Choroid plexus epithelial cell (primary cell): Measurements from ENCODE around the gene IGSF3.
"Not testable (repeated sequence)": the region's sequence is repeated elsewhere in the genome, so short reads cannot be mapped to it uniquely, and the experiment has no call there.

Experiments used
- DNase-seq: peaks from one replicate; pipeline ENCODE4 v3.0.0-alpha.2; 2010; ENCODE audit warnings: low read depth
- H3K4me3 ChIP-seq: 2 replicates; pipeline ENCODE4 v1.5.1; 2011; ENCODE audit warnings: low read depth, mild to moderate bottlenecking, control low read depth, low read length, moderate library complexity
- TF ChIP-seq, protein P1 (sequence below): conservative IDR thresholded peaks from 2 replicates; pipeline ENCODE4 v1.5.1; 2011; ENCODE audit warnings: low read depth, mild to moderate bottlenecking, control low read depth, inconsistent platforms, low read length, moderate library complexity

IGSF3 gene

DNA sequence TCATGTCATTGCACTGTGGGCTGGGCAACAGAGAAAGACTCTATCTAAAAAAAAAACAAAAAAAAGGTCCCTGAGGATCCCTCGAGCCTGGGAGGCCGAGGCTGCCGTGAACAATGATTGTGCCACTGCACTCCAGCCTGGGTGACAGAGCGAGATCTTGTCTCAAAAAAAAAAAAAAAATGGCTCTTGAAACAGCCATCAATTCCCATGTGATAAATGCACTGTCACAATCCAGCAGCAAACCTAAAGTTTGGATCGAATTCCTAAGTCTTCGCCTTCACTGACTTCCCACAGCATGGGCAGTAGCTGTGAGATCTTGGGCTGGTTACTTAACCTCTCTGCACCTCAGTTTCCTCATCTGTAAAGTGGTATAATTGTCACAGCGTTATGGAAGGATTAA is 43.5 kb downstream of the IGSF3 start:
- H3K4me3 ChIP-seq, result no peak overlapping the region
- TF ChIP-seq, protein P1, sequence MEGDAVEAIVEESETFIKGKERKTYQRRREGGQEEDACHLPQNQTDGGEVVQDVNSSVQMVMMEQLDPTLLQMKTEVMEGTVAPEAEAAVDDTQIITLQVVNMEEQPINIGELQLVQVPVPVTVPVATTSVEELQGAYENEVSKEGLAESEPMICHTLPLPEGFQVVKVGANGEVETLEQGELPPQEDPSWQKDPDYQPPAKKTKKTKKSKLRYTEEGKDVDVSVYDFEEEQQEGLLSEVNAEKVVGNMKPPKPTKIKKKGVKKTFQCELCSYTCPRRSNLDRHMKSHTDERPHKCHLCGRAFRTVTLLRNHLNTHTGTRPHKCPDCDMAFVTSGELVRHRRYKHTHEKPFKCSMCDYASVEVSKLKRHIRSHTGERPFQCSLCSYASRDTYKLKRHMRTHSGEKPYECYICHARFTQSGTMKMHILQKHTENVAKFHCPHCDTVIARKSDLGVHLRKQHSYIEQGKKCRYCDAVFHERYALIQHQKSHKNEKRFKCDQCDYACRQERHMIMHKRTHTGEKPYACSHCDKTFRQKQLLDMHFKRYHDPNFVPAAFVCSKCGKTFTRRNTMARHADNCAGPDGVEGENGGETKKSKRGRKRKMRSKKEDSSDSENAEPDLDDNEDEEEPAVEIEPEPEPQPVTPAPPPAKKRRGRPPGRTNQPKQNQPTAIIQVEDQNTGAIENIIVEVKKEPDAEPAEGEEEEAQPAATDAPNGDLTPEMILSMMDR, result no peak
- DNase-seq, result no peak

DNA sequence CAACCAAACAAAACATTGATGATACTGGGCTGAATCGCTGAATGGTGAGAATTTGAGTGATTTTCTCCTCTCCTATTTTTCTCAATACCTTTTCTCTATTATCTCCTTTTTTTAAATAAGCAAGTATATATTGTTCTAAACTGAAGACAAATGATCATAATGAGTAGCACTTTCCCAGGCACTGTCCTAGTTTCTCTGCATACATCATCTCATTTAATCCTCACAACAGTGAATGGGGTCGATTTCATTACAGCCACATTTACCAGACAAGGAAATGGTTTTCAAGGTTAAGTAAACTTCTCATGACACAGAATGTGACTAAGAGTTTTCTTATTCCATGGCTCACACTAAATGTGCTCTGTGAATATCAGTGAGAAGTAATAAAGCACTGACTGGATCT is 45.0 kb downstream of the IGSF3 start:
- H3K4me3 ChIP-seq, DNase-seq: not testable (repeated sequence)

DNA sequence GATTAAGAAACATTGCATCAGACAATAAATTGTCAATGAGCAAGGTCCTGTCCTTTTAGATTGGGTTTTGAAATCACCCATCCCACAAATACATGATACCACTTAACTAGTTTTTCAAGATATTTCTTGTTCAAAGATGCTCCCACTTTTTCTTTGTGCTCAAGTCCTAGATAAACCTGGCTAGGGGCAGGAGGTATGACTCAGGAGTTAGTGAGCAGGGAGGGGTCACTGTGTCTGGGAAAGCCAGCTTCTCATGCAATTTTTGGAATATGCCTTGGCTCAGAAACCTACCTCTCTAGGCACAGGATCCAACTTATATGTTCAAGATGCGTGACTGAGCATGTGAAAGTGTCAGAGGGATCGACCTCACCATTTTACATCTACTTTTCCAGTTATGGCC is 45.8 kb downstream of the IGSF3 start:
- not testable (repeated sequence) for H3K4me3 ChIP-seq, DNase-seq

DNA sequence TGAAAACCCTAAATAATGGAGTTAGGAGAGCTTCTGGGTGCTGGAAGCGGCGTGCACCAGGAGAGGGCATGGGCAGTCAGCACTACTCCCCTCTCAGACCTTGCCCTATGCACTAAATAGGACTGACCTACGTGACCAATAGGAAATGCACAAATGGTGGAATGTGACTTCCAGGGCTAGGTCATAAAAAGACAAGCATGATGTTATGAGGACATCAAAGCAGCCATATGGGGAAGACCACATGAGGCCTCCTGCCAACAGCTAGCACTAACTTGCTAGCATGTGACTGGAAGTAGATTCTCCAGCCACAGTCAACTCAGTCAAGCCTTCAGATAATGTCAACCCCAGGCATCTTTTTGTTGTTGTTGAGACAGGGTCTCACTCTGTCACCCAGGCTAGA is 47.1 kb downstream of the IGSF3 start:
- not testable (repeated sequence) for H3K4me3 ChIP-seq, DNase-seq

DNA sequence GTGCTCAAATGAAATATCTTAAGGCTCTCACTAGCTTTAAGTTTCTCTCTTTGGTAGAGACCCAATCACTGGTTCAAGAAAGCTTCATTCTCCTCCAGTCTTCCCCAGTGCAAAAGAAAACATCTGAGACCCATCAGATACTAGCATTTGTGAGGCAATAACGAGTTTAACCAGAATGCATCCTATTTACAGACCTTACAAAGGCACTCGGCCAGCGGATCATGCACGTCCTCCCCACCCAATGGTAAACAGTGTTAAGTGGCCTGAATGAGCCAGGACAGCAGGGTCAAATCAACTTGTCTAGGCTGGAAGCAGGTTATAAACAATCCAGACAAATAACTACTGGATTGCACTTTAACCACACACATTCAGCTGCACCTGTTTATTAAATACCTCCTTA is 48.4 kb downstream of the IGSF3 start:
- not testable (repeated sequence) for DNase-seq, H3K4me3 ChIP-seq

DNA sequence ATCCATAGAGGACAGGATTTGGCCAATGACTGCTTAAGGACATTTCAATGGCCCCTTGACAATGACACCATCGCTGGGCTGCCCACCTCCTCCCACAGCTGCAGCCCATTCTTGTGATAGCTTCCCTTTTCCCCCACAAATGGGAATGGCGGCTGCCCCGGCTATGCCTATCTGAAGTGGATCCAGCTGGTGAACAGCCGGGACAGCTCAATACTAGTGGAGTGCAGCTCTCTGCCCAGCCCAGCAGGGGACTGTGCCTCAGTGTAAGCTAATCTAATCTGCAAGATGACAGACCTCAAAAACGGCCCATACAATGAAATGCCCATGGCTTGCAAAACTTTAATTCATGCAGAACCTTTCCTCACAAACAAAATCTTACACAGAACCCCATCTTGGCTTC is 49.7 kb downstream of the IGSF3 start:
- not testable (repeated sequence) for DNase-seq, H3K4me3 ChIP-seq

DNA sequence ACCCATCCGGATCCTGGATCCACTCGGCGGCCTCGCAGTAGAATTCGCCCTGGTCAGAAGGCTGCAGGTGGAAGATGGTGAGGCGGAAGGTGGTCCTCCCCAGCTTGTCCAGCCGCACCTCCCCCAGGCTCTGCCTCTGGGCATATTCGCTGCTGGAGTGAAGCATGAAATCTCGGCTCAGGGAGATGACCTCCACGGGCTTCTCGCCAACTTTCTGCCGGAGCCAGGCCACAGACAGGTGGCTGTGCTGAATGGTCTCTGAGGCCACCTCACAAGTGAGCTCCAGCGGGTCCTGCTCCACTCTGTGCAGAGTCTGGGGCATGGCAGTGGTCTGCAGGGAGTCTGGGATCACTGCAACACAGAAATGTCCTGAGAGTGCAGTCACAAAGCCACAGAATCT is 53.7 kb downstream of the IGSF3 start:
- not testable (repeated sequence) for H3K4me3 ChIP-seq, DNase-seq

DNA sequence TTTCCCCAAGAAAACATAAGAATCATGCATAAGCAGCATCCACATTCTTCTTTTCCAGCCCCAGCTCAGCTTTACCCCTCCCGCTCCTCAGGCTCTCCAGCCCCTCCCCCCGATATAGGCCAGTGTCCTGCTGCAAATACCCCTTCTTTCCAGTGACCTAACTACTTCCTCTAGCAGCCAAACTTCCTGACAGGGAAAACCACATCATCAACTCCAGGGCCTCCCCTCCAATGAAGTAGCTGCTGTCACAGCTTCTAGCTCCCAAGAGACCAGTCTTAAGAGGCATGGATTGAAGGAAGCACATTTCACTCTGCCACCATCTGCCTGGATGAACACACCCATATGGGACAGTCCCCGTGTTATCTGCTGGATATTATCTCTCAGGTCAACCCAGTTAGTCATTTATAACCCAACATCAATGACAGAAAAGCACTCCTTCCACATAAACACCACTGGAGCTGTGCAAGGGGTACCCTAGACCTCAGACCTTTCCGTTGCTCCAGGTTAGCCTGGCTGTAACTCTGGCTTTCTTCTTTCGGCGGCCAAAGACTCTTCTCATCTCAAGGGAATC is 57.6 kb downstream of the IGSF3 start:
- not testable (repeated sequence) for H3K4me3 ChIP-seq, DNase-seq

DNA sequence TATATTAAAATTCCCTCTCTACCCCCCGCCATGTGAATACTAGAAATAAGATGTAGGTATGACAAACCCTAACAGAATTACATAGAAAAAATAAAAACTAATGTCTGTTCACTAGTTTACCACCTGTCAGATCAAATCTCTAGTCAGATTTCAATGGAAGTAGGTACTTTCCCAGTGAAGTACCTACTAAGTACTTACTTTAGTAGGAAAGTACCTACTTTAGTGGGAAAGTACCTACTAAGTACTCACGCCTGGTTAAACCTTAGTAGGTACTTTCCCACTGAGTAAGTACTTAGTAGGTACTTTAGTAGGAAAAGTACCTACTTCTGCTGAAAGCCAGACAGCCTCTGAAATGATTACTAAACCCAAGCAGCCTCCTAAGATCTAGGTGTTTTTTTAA is 58.7 kb downstream of the IGSF3 start:
- DNase-seq, H3K4me3 ChIP-seq: not testable (repeated sequence)

DNA sequence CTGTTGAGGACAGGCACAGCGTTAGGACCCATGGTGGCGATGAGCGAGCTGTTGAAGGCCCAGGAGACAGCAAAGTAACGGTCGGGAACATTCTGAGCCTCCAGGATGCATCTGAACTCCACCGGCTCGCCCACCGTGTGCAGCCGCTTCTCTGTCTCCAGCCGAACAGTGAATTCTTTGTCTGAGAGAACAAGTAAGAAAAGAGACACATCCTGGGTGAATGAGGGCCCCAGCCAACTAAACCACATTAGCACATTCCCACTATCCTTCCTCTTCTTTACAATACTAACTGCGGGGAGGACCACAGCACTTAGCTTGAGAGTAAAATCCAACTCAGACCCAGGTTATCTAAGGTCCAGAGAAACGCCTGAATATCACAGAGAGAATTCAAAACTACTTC is 59.4 kb downstream of the IGSF3 start:
- not testable (repeated sequence) for H3K4me3 ChIP-seq, DNase-seq

DNA sequence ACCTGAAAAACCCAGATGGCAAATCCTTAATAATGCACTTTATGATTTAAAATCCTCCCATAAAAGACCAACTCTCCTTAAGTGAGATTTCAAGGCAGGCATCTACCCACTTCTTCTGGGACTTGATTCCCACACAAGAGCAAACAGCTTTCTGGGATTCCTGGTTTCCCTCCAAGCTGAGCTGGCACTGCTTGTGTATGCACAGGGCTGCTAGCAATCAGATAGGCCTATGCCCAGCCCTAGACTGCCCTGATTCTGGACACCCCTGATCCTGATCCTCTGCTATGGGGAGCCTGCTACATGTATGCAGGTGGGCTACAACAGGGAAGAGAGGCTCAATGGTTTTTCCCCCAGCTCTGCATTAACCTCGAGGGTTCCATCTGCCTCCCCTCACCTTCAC is 60.1 kb downstream of the IGSF3 start:
- H3K4me3 ChIP-seq, DNase-seq: not testable (repeated sequence)

DNA sequence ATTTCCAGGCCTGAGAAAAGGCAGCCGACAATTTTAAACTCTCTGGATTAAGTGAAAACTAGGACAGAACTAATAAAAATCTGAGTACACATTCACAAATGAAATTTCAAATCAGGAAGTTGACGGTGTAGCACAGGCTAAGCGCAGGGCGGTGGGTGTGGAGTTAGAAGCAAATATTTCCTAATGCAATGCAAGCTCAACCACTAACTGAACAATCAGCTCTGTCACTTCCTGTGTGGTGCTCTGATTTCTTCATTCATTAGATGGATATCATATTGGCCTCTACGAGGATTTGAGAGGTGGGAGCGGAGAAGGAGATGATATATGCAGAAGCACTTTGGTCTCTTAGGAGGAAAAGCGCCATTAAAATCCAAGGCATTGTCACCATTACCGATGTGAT is 61.5 kb downstream of the IGSF3 start:
- not testable (repeated sequence) for DNase-seq, H3K4me3 ChIP-seq

DNA sequence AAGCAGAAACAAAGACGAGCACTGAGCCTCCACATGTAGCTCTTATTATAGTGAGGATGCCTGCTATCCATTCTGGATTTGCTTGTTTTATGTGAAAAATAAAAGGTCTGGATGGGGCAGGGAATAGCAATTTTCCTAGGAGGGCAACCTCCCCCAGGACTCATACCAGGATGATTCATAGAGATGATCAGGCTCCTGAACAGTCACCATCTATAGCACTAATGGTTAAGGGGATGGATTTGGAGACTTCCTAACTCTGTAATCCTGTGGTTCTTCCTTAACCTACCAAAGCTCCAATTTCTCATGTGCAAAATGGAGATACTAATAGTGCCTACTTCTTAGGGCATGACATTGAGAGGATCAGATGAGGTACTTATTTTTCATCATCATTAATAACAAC is 62.2 kb downstream of the IGSF3 start:
- TF ChIP-seq, protein P1, result no peak
- no peak overlapping the region for H3K4me3 ChIP-seq
- DNase-seq, result no peak

DNA sequence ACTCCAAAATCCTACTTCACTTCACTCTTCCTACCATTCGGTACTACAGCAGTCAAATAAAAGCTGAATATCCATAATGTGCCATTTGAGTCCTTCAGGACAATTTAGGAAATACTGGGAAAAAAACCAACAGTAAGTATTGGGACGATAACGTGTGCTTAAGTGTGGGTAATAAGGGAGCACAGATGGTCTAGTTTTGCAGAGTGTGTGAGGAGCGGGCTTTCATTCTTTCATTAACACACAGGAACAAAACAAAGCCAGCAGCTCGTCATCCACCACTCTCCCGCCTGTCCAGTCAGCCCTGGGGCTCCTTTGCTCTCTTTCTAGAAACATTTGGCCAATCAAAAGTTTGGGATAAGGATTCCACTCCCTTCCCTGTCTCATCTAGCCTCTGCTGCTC is 63.1 kb downstream of the IGSF3 start:
- not testable (repeated sequence) for DNase-seq, H3K4me3 ChIP-seq

DNA sequence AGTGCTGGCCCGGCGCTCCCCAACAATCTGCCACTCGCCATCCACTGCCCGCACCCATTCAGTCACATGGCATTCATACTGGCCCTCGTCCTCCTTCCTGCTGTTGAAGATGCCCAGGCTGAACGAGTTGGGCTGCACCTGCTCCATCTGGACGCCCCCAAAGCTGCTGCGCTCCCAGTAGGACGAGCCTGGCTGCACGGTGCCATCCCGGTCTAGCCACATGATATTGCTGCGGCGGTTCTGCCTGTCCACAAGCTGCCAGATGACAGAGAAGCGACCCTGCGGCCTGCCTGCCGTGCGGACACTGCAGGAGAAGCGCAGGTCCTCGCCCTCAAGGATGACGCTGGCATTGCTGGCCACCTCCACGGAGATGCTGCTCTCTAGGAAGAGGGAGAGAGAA is 63.9 kb downstream of the IGSF3 start:
- not testable (repeated sequence) for DNase-seq, H3K4me3 ChIP-seq

DNA sequence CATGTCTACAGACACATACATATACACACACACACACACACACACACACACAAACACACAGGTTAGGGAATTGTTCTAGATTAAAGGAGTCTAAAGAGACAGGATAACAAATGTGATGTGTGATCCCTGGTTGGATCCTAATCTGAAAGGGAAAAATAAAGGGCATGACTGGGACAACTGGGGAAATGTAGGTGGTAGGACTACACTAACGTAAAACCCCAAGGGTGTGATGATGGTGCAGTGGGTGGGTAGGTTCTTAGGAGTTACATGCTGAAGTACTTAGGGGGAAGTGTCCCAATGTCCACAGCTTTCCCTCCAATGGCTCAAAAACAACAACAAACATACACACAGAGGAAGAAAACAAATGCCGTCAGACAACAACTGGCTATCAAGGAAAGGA is 68.2 kb downstream of the IGSF3 start:
- not testable (repeated sequence) for DNase-seq

DNA sequence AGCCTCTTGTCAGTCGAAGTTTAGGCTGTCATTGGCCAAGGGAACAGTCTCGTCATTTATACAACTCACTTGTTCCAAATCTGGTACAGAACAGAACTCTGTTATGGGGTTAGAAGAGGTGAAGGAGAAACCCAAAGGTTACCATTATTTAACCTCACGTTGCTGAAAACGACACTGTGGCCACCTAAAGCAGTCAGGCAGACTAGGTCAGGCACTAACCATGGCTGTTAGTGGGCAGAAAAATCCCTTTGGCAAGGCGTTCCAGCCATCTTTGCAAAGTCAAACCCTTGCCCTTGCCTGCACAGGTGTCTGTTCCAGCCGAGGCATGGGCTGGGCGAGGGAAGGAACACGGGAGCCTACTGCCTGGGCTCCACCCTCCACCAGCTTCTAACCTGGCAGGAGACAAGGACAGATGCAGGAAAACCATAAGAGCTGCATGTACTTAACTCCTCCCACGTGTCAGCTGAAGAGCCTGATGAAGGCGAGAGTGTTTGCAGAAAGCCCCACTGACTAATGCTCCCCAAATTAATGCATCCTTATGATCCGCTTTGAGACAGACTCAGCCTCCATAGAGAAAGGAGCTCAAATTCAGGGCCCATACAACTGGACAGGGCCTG is 69.0 kb downstream of the IGSF3 start:
- not testable (repeated sequence) for H3K4me3 ChIP-seq, DNase-seq

More for the DNA sequence above, 68.2 kb downstream of the IGSF3 start:
- H3K4me3 ChIP-seq, result not testable (repeated sequence)

DNA sequence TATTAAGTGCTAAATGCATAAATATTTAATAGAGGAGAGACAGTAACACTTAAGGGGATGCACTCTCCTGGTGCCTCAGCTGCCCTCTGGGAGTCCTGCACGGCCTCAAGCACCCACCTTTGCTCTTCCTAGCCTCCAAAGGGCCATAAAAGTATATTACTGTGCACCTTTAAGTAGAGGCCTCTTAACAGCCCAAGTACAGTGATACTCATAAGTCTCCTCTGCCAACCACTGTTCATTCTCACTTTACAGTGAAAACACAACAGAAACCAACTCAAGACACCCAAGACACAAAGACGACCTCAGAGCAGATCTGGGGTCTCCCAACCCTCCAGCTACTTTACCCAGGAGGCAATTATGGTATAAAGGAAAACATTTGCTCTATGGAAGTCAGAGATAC is 70.1 kb downstream of the IGSF3 start:
- DNase-seq, H3K4me3 ChIP-seq: not testable (repeated sequence)
